Activated naive CD8-positive, alpha-beta T cell (primary cell): Measurements from ENCODE around the gene DHX38.

Experiments
- H3K27ac Mint-ChIP-seq: one replicate; pipeline ENCODE4 v1.8.0; 2021; ENCODE audit warnings: mixed read lengths
- H3K27me3 Mint-ChIP-seq: one replicate; pipeline ENCODE4 v1.8.0; 2021; ENCODE audit warnings: mixed read lengths
- H3K36me3 Mint-ChIP-seq: one replicate; pipeline ENCODE4 v1.8.0; 2021; ENCODE audit warnings: mixed read lengths
- H3K4me1 Mint-ChIP-seq: one replicate; pipeline ENCODE4 v1.8.0; 2021; ENCODE audit warnings: low read depth, mixed read lengths
- H3K4me3 Mint-ChIP-seq: one replicate; pipeline ENCODE4 v1.8.0; 2021; ENCODE audit warnings: mild to moderate bottlenecking, mixed read lengths
- H3K9me3 Mint-ChIP-seq: one replicate; pipeline ENCODE4 v1.8.0; 2021; ENCODE audit warnings: low read depth, mixed read lengths

DHX38 gene

GRCh38 chr16:72107371-72107770 is 13.7 kb downstream of the DHX38 start:
- H3K36me3 Mint-ChIP-seq: peaks cover 9% of the 10 kb centered on the region
- no peak overlapping the region for H3K4me3 Mint-ChIP-seq
- no peak overlapping the region for H3K27ac Mint-ChIP-seq
- no peaks in the 10 kb centered on the region for H3K4me1 Mint-ChIP-seq
- no peaks in the 10 kb centered on the region for H3K9me3 Mint-ChIP-seq
- H3K27me3 Mint-ChIP-seq: no peaks in the 10 kb centered on the region

GRCh38 chr16:72108353-72109102 is 14.9 kb downstream of the DHX38 start:
- H3K27me3 Mint-ChIP-seq: no peaks in the 10 kb centered on the region
- H3K9me3 Mint-ChIP-seq: no peaks in the 10 kb centered on the region
- no peak overlapping the region for H3K27ac Mint-ChIP-seq
- no peak overlapping the region for H3K4me3 Mint-ChIP-seq
- H3K4me1 Mint-ChIP-seq: no peaks in the 10 kb centered on the region
- peaks cover 5% of the 10 kb centered on the region for H3K36me3 Mint-ChIP-seq

GRCh38 chr16:72109300-72109699 is 15.7 kb downstream of the DHX38 start:
- peaks cover 7% of the 10 kb centered on the region for H3K36me3 Mint-ChIP-seq
- no peaks in the 10 kb centered on the region for H3K27me3 Mint-ChIP-seq
- H3K4me3 Mint-ChIP-seq: no peak overlapping the region
- no peaks in the 10 kb centered on the region for H3K4me1 Mint-ChIP-seq
- no peaks in the 10 kb centered on the region for H3K9me3 Mint-ChIP-seq
- no peak overlapping the region for H3K27ac Mint-ChIP-seq

- peaks cover 7% of the 10 kb centered on the region for H3K36me3 Mint-ChIP-seq
- H3K27ac Mint-ChIP-seq: no peak overlapping the region
These were observed 16.4 kb downstream of the DHX38 start for GRCh38 chr16:72109966-72110530.

GRCh38 chr16:72110662-72111615 is 17.3 kb downstream of the DHX38 start:
- Mint-ChIP-seq H3K27ac (no peak overlapping the region), H3K9me3 (no peaks in the 10 kb centered on the region), H3K4me1 (no peaks in the 10 kb centered on the region), H3K4me3 (no peak overlapping the region), H3K27me3 (no peaks in the 10 kb centered on the region), H3K36me3 (peaks cover 5% of the 10 kb centered on the region)

More at GRCh38 chr16:72109966-72110530, 16.4 kb downstream of the DHX38 start:
- Mint-ChIP-seq H3K9me3 (no peaks in the 10 kb centered on the region), H3K27me3 (no peaks in the 10 kb centered on the region), H3K4me1 (no peaks in the 10 kb centered on the region), H3K4me3 (no peak overlapping the region)

- peaks cover 5% of the 10 kb centered on the region for H3K36me3 Mint-ChIP-seq
- H3K4me1 Mint-ChIP-seq: no peaks in the 10 kb centered on the region
- no peak overlapping the region for H3K27ac Mint-ChIP-seq
- H3K9me3 Mint-ChIP-seq: no peaks in the 10 kb centered on the region
- H3K4me3 Mint-ChIP-seq: no peak overlapping the region
- H3K27me3 Mint-ChIP-seq: no peaks in the 10 kb centered on the region
These were observed 18.2 kb downstream of the DHX38 start for GRCh38 chr16:72111657-72112451.

- Mint-ChIP-seq H3K36me3 (peaks cover 5% of the 10 kb centered on the region), H3K27me3 (no peaks in the 10 kb centered on the region), H3K4me1 (no peaks in the 10 kb centered on the region), H3K4me3 (no peak overlapping the region), H3K27ac (no peak overlapping the region), H3K9me3 (no peaks in the 10 kb centered on the region)
These were observed 18.8 kb downstream of the DHX38 start for GRCh38 chr16:72112452-72112792.

- no peak overlapping the region for H3K27ac Mint-ChIP-seq
- H3K9me3 Mint-ChIP-seq: no peaks in the 10 kb centered on the region
- no peaks in the 10 kb centered on the region for H3K4me1 Mint-ChIP-seq
- H3K27me3 Mint-ChIP-seq: no peaks in the 10 kb centered on the region
- peaks cover 5% of the 10 kb centered on the region for H3K36me3 Mint-ChIP-seq
- no peak overlapping the region for H3K4me3 Mint-ChIP-seq
These were observed 19.4 kb downstream of the DHX38 start for GRCh38 chr16:72112906-72113615.

- peaks cover 5% of the 10 kb centered on the region for H3K36me3 Mint-ChIP-seq
- H3K4me1 Mint-ChIP-seq: no peaks in the 10 kb centered on the region
- no peak overlapping the region for H3K4me3 Mint-ChIP-seq
- no peak overlapping the region for H3K27ac Mint-ChIP-seq
- H3K27me3 Mint-ChIP-seq: no peaks in the 10 kb centered on the region
- no peaks in the 10 kb centered on the region for H3K9me3 Mint-ChIP-seq
These were observed 19.9 kb downstream of the DHX38 start for GRCh38 chr16:72113616-72113945.

GRCh38 chr16:72120026-72120425 is 26.4 kb downstream of the DHX38 start:
- Mint-ChIP-seq H3K27me3 (no peaks in the 10 kb centered on the region), H3K36me3 (no peaks in the 10 kb centered on the region), H3K4me1 (no peaks in the 10 kb centered on the region), H3K27ac (no peak overlapping the region), H3K4me3 (no peak overlapping the region), H3K9me3 (no peaks in the 10 kb centered on the region)

GRCh38 chr16:72122308-72122707 is 28.7 kb downstream of the DHX38 start:
- Mint-ChIP-seq H3K36me3 (no peaks in the 10 kb centered on the region), H3K4me3 (no peak overlapping the region), H3K27me3 (no peaks in the 10 kb centered on the region), H3K4me1 (no peaks in the 10 kb centered on the region), H3K9me3 (no peaks in the 10 kb centered on the region), H3K27ac (no peak overlapping the region)

GRCh38 chr16:72122916-72123315 is 29.3 kb downstream of the DHX38 start:
- Mint-ChIP-seq H3K27ac (no peak overlapping the region), H3K4me1 (no peaks in the 10 kb centered on the region), H3K36me3 (no peaks in the 10 kb centered on the region), H3K4me3 (no peak overlapping the region), H3K27me3 (no peaks in the 10 kb centered on the region), H3K9me3 (no peaks in the 10 kb centered on the region)

- H3K27ac Mint-ChIP-seq: no peak overlapping the region
- no peaks in the 10 kb centered on the region for H3K4me1 Mint-ChIP-seq
- H3K9me3 Mint-ChIP-seq: no peaks in the 10 kb centered on the region
- H3K4me3 Mint-ChIP-seq: no peak overlapping the region
- H3K36me3 Mint-ChIP-seq: no peaks in the 10 kb centered on the region
- no peaks in the 10 kb centered on the region for H3K27me3 Mint-ChIP-seq
These were observed 29.8 kb downstream of the DHX38 start for GRCh38 chr16:72123426-72123825.

GRCh38 chr16:72124148-72124547 is 30.5 kb downstream of the DHX38 start:
- Mint-ChIP-seq H3K4me3 (no peak overlapping the region), H3K27me3 (no peaks in the 10 kb centered on the region), H3K4me1 (no peaks in the 10 kb centered on the region), H3K27ac (no peak overlapping the region), H3K36me3 (no peaks in the 10 kb centered on the region), H3K9me3 (no peaks in the 10 kb centered on the region)
